NCI-H524 (cell line): ENCODE data around the gene RAB3D.

Experiments used
- DNase-seq, 2 experiments: peaks; one replicate each; lab custom pipeline; 2025; lab: John Stamatoyannopoulos, UW

RAB3D gene

GRCh38 chr19:11295665-11296245 lies 43.7 kb downstream of the RAB3D start, which contains the start of gene TSPAN16:
TSS of gene TSPAN16 (plus strand) at chr19:11296160. CDS start at chr19:11296298, 138 bp downstream.
- peak in 1 of 2 experiments; percentile 19 for DNase-seq

GRCh38 chr19:11295180-11295579 lies 44.3 kb downstream of the RAB3D start:
- DNase-seq, result no peak

- DNase-seq, result peak; percentile 82 to 92
Measured at GRCh38 chr19:11293433-11294389, 45.7 kb downstream of the RAB3D start.

- DNase-seq, result no peak
Measured at GRCh38 chr19:11291991-11292390, 47.5 kb downstream of the RAB3D start.

GRCh38 chr19:11291415-11291814 lies 48.0 kb downstream of the RAB3D start:
- DNase-seq, result no peak

- no peak for DNase-seq
Measured at GRCh38 chr19:11290256-11290655, 49.2 kb downstream of the RAB3D start.

- no peak for DNase-seq
Measured at GRCh38 chr19:11288349-11288748, 51.1 kb downstream of the RAB3D start.

GRCh38 chr19:11286312-11286974 lies 53.0 kb downstream of the RAB3D start:
- DNase-seq, result no peak

- no peak for DNase-seq
Measured at GRCh38 chr19:11284515-11284914, 54.9 kb downstream of the RAB3D start.

GRCh38 chr19:11281356-11282049 lies 58.0 kb downstream of the RAB3D start:
- DNase-seq, result peak; percentile 27 to 46

GRCh38 chr19:11279505-11280236 lies 59.8 kb downstream of the RAB3D start:
- no peak for DNase-seq

GRCh38 chr19:11278670-11279069 lies 60.8 kb downstream of the RAB3D start:
- DNase-seq, result no peak

GRCh38 chr19:11274533-11275086 lies 64.8 kb downstream of the RAB3D start:
- no peak for DNase-seq

GRCh38 chr19:11273989-11274388 lies 65.5 kb downstream of the RAB3D start:
- DNase-seq, result no peak

GRCh38 chr19:11273296-11273695 lies 66.2 kb downstream of the RAB3D start:
- no peak for DNase-seq
